ENCODE measurements around the gene FBLN5.

The FBLN5 gene

GRCh38 chr14:91947475-91948184, at the start of gene FBLN5:
FBLN5 (minus strand) TSS chr14:91947694; CDS start chr14:91947229, 465 bp downstream.
- H3K4me3 ChIP-seq (ENCODE audit: low read depth, low read length), result peak within 1 kb of the TSS; percentile 28

GRCh38 chr14:91996948-91997371, 49.5 kb upstream of the FBLN5 start:
- H3K4me3 ChIP-seq (ENCODE audit: low read depth, low read length), result no peak overlapping the region

- H3K4me3 ChIP-seq (ENCODE audit: low read depth, low read length), result no peak overlapping the region
Observed at GRCh38 chr14:91987192-91987591, 39.7 kb upstream of the FBLN5 start.

GRCh38 chr14:91985521-91986255, 38.2 kb upstream of the FBLN5 start:
- H3K4me3 ChIP-seq (ENCODE audit: low read depth, low read length), result no peak overlapping the region

- H3K4me3 ChIP-seq (ENCODE audit: low read depth, low read length), result no peak overlapping the region
Observed at GRCh38 chr14:91985008-91985407, 37.5 kb upstream of the FBLN5 start.

DNA sequence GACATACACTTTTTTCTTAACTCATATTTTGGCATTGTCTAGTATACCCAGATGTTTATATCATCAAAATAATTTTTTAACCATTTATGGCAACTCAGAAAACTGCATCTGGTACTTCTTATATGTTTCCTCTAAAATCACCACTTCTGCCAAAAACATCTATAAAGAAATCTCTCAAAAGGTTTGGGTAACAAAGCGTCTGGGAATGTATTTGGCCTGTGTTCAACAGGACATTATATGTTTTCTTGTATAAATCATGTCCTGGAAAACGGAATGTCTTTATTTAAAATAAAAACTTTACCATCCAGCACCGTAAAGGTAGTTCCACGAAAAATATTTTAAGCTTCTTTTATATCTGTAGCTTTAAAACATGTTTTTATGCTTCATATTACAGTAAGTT, 36.1 kb upstream of the FBLN5 start:
- H3K4me3 ChIP-seq (ENCODE audit: low read depth, low read length), result no peak overlapping the region

GRCh38 chr14:91980157-91980556, 32.7 kb upstream of the FBLN5 start:
- no peak overlapping the region for H3K4me3 ChIP-seq (ENCODE audit: low read depth, low read length)

DNA sequence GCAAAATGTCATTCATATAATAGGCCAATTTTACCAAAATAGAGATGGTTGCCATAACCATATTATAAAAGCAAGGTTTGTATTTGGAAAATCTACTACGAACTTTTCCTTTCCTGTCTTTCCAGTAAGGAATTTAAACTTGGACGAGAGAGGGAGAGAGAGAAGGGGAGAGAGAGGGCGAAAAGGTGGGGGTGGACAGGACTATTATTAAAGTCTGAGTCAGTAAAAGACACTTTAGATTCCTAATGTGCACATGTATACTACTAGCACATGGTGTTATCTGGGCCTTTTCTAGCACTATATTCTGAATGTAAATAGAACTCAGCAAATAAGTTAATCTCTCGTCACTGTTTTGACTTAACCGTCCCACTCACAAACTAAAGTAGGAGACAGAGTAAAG, 30.4 kb upstream of the FBLN5 start:
- H3K4me3 ChIP-seq (ENCODE audit: low read depth, low read length), result no peak overlapping the region

- H3K4me3 ChIP-seq (ENCODE audit: low read depth, low read length), result no peak overlapping the region
Observed at GRCh38 chr14:91975763-91976162, 28.3 kb upstream of the FBLN5 start.

GRCh38 chr14:91971188-91971778, 23.8 kb upstream of the FBLN5 start:
- H3K4me3 ChIP-seq (ENCODE audit: low read depth, low read length), result no peak overlapping the region

GRCh38 chr14:91968280-91968679, 20.8 kb upstream of the FBLN5 start:
- H3K4me3 ChIP-seq (ENCODE audit: low read depth, low read length), result no peak overlapping the region

- no peak overlapping the region for H3K4me3 ChIP-seq (ENCODE audit: low read depth, low read length)
Observed at GRCh38 chr14:91964724-91965123, 17.2 kb upstream of the FBLN5 start.

DNA sequence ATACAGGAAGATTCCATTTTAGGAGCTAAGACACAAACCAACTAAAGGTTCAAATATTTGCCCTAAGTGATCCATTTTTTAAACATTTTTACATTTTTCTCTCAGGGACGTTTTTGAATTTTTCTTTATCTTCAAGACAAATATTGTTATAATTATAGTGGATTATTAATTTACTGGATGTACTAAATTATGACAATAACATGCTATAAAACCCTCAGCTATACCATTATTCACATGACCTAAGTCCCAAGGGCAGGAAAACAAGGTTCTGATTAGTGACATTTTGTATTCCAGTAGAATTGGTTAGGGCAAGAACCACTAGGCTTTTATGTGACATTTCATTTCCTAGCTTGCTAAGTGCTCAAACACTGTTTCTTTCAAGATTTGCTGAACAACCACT, 16.5 kb upstream of the FBLN5 start:
- H3K4me3 ChIP-seq (ENCODE audit: low read depth, low read length), result no peak overlapping the region

GRCh38 chr14:91963465-91963864, 16.0 kb upstream of the FBLN5 start:
- no peak overlapping the region for H3K4me3 ChIP-seq (ENCODE audit: low read depth, low read length)

DNA sequence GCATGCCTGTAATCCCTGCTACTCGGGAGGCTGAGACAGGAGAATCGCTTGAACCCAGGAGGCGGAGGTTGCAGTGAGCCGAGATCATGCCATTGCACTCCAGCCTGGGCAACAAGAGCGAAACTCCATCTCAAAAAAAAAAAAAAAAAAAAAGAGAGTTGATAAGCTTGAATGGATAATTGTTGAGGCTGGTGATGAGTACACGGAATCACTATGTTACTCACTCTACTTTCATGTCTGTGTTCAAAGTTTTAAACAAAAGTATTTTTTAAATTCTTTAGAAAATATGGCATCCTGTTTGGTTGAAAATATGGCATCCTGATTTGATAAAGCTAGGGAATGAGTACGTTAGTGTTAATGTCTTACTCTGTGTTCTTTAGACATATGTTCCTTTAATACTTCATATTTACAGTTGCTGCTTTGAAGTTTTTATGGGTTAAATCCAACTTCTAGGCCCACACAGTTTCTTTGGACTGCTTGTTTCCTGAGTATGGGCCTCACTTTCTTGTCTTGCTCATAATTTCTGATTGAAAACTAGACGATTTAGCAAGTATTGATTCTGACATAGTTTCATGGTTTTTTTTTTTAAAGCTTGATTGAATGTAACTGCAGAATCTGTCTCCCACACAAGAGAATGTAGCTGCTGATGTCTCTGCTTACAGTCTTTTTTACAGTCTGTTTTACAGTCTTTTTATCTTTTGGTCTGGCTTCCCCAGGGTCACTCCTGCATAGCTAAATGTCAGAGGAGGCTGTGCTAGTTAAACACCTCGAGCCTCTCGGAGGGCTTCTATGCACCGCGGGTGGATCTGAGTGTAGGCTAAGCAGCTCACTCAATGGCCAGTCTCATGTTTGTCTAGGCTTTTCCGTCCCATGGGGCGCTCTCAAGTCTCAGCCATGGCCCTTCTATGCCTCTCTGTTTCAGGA, 14.1 kb upstream of the FBLN5 start:
- no peak overlapping the region for H3K4me3 ChIP-seq (ENCODE audit: low read depth, low read length)

GRCh38 chr14:91957876-91958313, 10.4 kb upstream of the FBLN5 start:
- H3K4me3 ChIP-seq (ENCODE audit: low read depth, low read length), result no peak overlapping the region

GRCh38 chr14:91956616-91957015, 9.1 kb upstream of the FBLN5 start:
- no peak overlapping the region for H3K4me3 ChIP-seq (ENCODE audit: low read depth, low read length)

DNA sequence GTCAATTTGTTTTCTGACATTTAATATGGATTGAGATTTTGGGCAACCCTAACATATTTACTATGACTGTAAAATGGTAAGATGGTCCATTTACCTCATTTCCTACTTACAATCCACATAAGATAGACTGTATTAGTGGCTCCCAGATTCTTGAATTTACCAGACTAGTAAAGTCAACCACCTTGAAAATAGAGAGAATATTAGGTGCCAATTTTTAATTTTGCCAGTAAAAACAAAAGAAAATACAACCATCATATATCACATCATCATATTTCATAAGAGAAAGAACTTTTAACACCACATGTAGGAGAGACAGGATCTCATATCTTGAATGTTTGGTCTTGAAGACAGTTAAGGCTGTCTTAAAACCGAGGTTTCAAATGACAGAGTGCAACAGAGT, 7.7 kb upstream of the FBLN5 start:
- H3K4me3 ChIP-seq (ENCODE audit: low read depth, low read length), result no peak overlapping the region

- no peak overlapping the region for H3K4me3 ChIP-seq (ENCODE audit: low read depth, low read length)
Observed at GRCh38 chr14:91953170-91953985, 5.9 kb upstream of the FBLN5 start.

Data from iPS-11a (cell line).